ENCODE data around the gene FIBCD1.

FIBCD1 gene

DNA sequence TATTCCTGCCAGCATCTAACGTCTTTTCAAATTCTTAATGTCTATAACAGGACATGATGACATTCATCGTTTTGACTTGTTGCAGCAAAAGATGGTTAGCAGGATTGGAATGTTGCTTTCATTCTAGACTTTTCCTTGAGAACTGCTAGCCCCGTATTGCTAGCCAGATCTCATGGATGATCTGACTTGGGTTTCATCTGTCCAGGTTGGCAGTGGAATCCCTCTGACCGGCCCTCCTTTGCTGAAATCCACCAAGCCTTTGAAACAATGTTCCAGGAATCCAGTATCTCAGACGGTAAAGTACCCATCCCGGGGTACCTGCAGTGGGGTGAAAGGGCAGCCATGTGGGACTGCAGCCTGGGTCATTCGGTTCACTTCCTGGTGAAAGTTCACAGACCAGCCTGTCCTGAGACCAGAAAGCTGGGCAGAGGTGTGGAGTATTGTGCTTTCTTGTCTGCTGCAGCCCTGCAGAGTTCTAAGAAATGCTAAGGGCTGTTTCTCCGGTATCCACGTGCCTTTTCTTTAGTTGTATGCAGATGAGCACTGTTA lies 59.1 kb downstream of the FIBCD1 start:
- TF ChIP-seq, protein P1, sequence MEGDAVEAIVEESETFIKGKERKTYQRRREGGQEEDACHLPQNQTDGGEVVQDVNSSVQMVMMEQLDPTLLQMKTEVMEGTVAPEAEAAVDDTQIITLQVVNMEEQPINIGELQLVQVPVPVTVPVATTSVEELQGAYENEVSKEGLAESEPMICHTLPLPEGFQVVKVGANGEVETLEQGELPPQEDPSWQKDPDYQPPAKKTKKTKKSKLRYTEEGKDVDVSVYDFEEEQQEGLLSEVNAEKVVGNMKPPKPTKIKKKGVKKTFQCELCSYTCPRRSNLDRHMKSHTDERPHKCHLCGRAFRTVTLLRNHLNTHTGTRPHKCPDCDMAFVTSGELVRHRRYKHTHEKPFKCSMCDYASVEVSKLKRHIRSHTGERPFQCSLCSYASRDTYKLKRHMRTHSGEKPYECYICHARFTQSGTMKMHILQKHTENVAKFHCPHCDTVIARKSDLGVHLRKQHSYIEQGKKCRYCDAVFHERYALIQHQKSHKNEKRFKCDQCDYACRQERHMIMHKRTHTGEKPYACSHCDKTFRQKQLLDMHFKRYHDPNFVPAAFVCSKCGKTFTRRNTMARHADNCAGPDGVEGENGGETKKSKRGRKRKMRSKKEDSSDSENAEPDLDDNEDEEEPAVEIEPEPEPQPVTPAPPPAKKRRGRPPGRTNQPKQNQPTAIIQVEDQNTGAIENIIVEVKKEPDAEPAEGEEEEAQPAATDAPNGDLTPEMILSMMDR (IDR thresholded peaks at IDR 0.05; ENCODE audit: low read depth, low read length), result no peak
- DNase-seq (ENCODE audit: low read depth in 2 of 2), result no peak
- H3K4me3 ChIP-seq (replicated peaks in 1 of 2; ENCODE audit: low read depth in 2 of 2, low read length in 2 of 2), result no peak overlapping the region

DNA sequence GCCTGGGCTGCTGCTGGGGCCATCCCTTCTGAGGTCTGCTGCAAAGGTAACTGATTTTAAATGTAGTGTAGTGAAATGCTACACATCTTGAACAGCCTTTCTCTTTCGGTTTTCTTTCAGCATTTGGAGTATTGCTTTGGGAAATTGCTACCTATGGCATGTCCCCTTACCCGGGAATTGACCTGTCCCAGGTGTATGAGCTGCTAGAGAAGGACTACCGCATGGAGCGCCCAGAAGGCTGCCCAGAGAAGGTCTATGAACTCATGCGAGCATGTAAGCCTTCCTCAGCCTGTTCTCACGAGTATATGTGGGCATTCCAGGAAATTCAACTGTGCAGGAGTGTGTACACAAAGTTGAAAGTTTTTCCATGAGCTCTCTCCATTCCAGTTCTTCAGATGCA lies 60.8 kb downstream of the FIBCD1 start:
- TF ChIP-seq, protein P1 (IDR thresholded peaks at IDR 0.05; ENCODE audit: low read depth, low read length), result no peak
- DNase-seq (ENCODE audit: low read depth in 2 of 2), result no peak
- H3K4me3 ChIP-seq (replicated peaks in 1 of 2; ENCODE audit: low read depth in 2 of 2, low read length in 2 of 2), result no peak overlapping the region

DNA sequence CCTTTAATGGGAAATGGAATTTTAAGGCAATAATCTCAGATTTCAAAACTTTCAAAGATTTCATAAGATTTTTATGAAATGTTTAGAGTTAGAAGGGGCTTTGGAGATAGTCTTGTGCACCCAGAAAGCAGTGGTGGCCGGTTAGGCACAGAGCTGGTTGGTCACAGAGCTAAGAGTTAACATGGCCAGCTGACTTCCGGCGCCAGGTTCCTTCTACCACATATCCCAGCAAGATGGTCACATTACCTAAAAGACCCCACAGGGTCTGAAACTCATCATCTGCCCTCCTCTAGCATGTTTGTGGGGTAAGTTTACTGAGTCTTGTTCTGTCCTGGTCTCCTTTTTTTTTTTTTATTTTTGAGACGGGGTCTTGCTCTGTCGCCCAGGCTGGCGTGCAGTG lies 61.7 kb downstream of the FIBCD1 start:
- DNase-seq (ENCODE audit: low read depth in 2 of 2), result no peak
- TF ChIP-seq, protein P1 (IDR thresholded peaks at IDR 0.05; ENCODE audit: low read depth, low read length), result no peak
- no peak overlapping the region for H3K4me3 ChIP-seq (replicated peaks in 1 of 2; ENCODE audit: low read depth in 2 of 2, low read length in 2 of 2)

DNA sequence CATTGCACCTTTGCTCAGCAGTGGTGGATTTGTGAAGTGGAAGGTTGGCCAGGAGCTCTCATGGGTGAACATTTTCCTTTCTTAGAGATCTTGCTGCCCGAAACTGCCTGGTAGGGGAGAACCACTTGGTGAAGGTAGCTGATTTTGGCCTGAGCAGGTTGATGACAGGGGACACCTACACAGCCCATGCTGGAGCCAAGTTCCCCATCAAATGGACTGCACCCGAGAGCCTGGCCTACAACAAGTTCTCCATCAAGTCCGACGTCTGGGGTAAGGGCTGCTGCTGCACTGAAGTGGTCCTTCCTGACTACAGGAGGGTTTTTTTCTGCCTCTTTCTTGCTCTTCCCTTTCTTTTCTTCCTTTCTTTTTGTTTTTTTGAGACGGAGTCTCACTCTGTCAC lies 64.3 kb downstream of the FIBCD1 start:
- no peak overlapping the region for H3K4me3 ChIP-seq (replicated peaks in 1 of 2; ENCODE audit: low read depth in 2 of 2, low read length in 2 of 2)
- DNase-seq (ENCODE audit: low read depth in 2 of 2), result no peak
- TF ChIP-seq, protein P1 (IDR thresholded peaks at IDR 0.05; ENCODE audit: low read depth, low read length), result no peak

DNA sequence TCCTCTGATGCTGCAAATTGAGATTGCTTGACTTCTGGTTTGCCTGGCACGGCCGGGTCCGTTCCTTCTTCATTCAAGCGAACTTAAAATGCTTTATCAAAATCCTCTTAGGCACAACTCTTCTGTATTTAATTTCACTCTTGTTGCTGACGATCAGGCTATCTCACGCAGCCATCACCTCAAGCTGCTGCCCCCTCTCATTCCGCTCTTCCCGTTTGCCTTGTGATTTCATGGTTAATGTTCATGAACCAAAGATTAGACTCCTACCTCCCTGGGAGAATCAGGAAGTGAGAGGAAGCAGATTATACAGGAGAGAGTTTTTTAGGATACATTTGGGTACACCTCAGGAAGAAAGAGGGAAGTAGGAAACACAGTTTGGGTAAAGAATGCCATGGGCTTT lies 65.1 kb downstream of the FIBCD1 start:
- TF ChIP-seq, protein P1 (IDR thresholded peaks at IDR 0.05; ENCODE audit: low read depth, low read length), result no peak
- no peak overlapping the region for H3K4me3 ChIP-seq (replicated peaks in 1 of 2; ENCODE audit: low read depth in 2 of 2, low read length in 2 of 2)
- no peak for DNase-seq (ENCODE audit: low read depth in 2 of 2)

DNA sequence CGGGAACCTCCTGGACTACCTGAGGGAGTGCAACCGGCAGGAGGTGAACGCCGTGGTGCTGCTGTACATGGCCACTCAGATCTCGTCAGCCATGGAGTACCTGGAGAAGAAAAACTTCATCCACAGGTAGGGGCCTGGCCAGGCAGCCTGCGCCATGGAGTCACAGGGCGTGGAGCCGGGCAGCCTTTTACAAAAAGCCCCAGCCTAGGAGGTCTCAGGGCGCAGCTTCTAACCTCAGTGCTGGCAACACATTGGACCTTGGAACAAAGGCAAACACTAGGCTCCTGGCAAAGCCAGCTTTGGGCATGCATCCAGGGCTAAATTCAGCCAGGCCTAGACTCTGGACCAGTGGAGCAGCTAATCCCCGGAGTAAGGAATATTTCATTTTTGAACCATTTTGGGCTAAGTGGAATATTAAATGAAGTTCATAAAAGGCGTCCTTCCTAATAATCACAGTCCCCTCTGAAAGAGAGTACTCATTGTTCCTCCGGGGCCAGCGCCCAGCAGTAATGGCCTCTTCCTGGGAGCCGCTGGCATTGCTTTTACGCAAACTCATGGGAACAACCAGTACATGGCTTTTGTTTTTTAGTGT lies 66.0 kb downstream of the FIBCD1 start:
- TF ChIP-seq, protein P1 (IDR thresholded peaks at IDR 0.05; ENCODE audit: low read depth, low read length), result no peak
- no peak for DNase-seq (ENCODE audit: low read depth in 2 of 2)
- H3K4me3 ChIP-seq (replicated peaks in 1 of 2; ENCODE audit: low read depth in 2 of 2, low read length in 2 of 2), result no peak overlapping the region

DNA sequence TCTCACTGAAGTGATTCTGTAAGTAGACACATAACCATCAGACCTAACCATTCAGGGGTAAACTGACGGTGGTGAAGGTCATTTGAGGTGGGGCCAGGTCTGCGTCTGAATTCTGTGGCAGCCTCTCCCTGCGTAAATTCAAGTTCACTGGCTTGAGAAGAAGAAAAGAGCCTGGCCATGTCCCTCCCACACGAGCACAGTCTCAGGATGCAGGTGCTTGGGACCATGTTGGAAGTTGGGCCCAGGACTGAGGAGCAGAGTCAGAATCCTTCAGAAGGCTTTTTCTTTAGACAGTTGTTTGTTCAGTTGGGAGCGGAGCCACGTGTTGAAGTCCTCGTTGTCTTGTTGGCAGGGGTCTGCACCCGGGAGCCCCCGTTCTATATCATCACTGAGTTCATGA lies 66.5 kb downstream of the FIBCD1 start:
- DNase-seq (ENCODE audit: low read depth in 2 of 2), result no peak
- TF ChIP-seq, protein P1 (IDR thresholded peaks at IDR 0.05; ENCODE audit: low read depth, low read length), result no peak
- no peak overlapping the region for H3K4me3 ChIP-seq (replicated peaks in 1 of 2; ENCODE audit: low read depth in 2 of 2, low read length in 2 of 2)

All from cardiac fibroblast (primary cell).